Stimulated activated CD4-positive, alpha-beta T cell treated with anti-CD3 and anti-CD28 coated beads, TNF-alpha, amount 100 ng/mL, for 1 hour (primary cell): ENCODE results near the gene BAK1.
"Not testable (repeated sequence)": the region's sequence is repeated elsewhere in the genome, so short reads cannot be mapped to it uniquely, and the experiment has no call there.

ENCODE experiments used
- DNase-seq, 3 donors: peaks; one replicate each; pipeline ENCODE4 v3.0.0-alpha.2; 2020; ENCODE audit warnings: low read depth in 3 of 3, low spot score in 1 of 3

The BAK1 gene

GRCh38 chr6:33557376-33557775 lies 22.7 kb downstream of the BAK1 start:
- DNase-seq, result no peak

GRCh38 chr6:33552883-33553282 lies 27.2 kb downstream of the BAK1 start:
- DNase-seq, result not testable (repeated sequence)

- DNase-seq, result no peak
Measured at GRCh38 chr6:33552252-33552651, 27.8 kb downstream of the BAK1 start.

GRCh38 chr6:33551538-33551937 lies 28.5 kb downstream of the BAK1 start:
- no peak for DNase-seq

- no peak for DNase-seq
Measured at GRCh38 chr6:33549896-33550295, 30.2 kb downstream of the BAK1 start.

- no peak for DNase-seq
Measured at GRCh38 chr6:33549196-33549595, 30.9 kb downstream of the BAK1 start.

GRCh38 chr6:33547499-33547898 lies 32.6 kb downstream of the BAK1 start:
- no peak for DNase-seq

GRCh38 chr6:33546766-33547165 lies 33.3 kb downstream of the BAK1 start:
- DNase-seq, result no peak

- DNase-seq, result not testable (repeated sequence)
Measured at GRCh38 chr6:33545292-33545691, 34.8 kb downstream of the BAK1 start.

GRCh38 chr6:33543116-33543515 lies 37.0 kb downstream of the BAK1 start:
- DNase-seq, result no peak

GRCh38 chr6:33540768-33541167 lies 39.3 kb downstream of the BAK1 start:
- no peak for DNase-seq

GRCh38 chr6:33534702-33535101 lies 45.4 kb downstream of the BAK1 start:
- DNase-seq, result no peak

- peak; percentile 5 to 17 (median 11) for DNase-seq
Measured at GRCh38 chr6:33533163-33533869, 46.8 kb downstream of the BAK1 start.

- DNase-seq, result not testable (repeated sequence)
Measured at GRCh38 chr6:33532431-33532830, 47.6 kb downstream of the BAK1 start.

GRCh38 chr6:33530617-33531016 lies 49.5 kb downstream of the BAK1 start:
- not testable (repeated sequence) for DNase-seq
